A673 (cell line): ENCODE measurements around the gene TAF4. TPM values are rescaled to one million over a fixed set of nuclear protein-coding genes. Genes with fewer than 3 reads are reported as not detected.
A peak's percentile ranks its signal among the peaks of the same experiment; 100 is the strongest.

ENCODE experiments used
- BruUV-seq: library from RNA; stranded (reverse); fragments of 400-500 nt; replicated peaks from 2 replicates; lab custom pipeline; 2021; lab: Mats Ljungman, UMichigan
- CTCF ChIA-PET: fragments of 300-600 bp; sonication (Branson Sonifier 250); formaldehyde crosslinking; loops from one replicate; lab custom pipeline; 2022; ENCODE audit warnings: antibody characterized with exemption; lab: Charles Lee
- POLR2A ChIA-PET: fragments of 300-600 bp; sonication (Branson Sonifier 250); formaldehyde crosslinking; loops from one replicate; lab custom pipeline; 2022; ENCODE audit warnings: antibody characterized with exemption; ENCODE audit not compliant: low non-redundant PET; lab: Charles Lee
- DNase-seq: peaks from one replicate; pipeline ENCODE4 v3.0.0-alpha.2; 2015; ENCODE audit warnings: low spot score
- H3K27ac ChIP-seq: fragments of 200-600 bp; sonication (generic); 2 replicates; pipeline ENCODE4 v1.5.1; 2016; ENCODE audit warnings: mixed run types, low read depth, mild to moderate bottlenecking, mixed read lengths, antibody characterized with exemption, low read length; ENCODE audit not compliant: poor library complexity, severe bottlenecking
- H3K27me3 ChIP-seq: fragments of 200-600 bp; sonication (generic); replicated peaks from 2 replicates; pipeline ENCODE4 v1.6.1; 2017; ENCODE audit warnings: mixed run types, low read depth, mild to moderate bottlenecking, mixed read lengths, antibody characterized with exemption, low read length; ENCODE audit not compliant: insufficient read depth, poor library complexity
- H3K36me3 ChIP-seq: fragments of 200-600 bp; sonication (generic); 2 replicates; pipeline ENCODE4 v1.6.1; 2016; ENCODE audit warnings: mixed run types, mild to moderate bottlenecking, mixed read lengths, antibody characterized with exemption, low read length; ENCODE audit not compliant: insufficient read depth, poor library complexity, severe bottlenecking
- H3K4me1 ChIP-seq: fragments of 200-600 bp; sonication (generic); 2 replicates; pipeline ENCODE4 v1.6.1; 2017; ENCODE audit warnings: mixed run types, mild to moderate bottlenecking, mixed read lengths, antibody characterized with exemption, low read length; ENCODE audit not compliant: insufficient read depth, poor library complexity, severe bottlenecking
- H3K4me3 ChIP-seq: fragments of 200-600 bp; sonication (generic); 2 replicates; pipeline ENCODE4 v1.5.1; 2016; ENCODE audit warnings: low read depth, mixed run types, mild to moderate bottlenecking, mixed read lengths, low read length; ENCODE audit not compliant: poor library complexity, severe bottlenecking
- H3K9me3 ChIP-seq: fragments of 200-600 bp; sonication (generic); 2 replicates; pipeline ENCODE4 v1.6.1; 2016; ENCODE audit warnings: mixed run types, low read depth, mild to moderate bottlenecking, mixed read lengths, antibody characterized with exemption, low read length; ENCODE audit not compliant: poor library complexity, severe bottlenecking
- EZH2 ChIP-seq: fragments of 200-600 bp; sonication (generic); IDR thresholded peaks from 2 replicates; pipeline ENCODE4 v1.6.1; 2017; ENCODE audit warnings: borderline replicate concordance, low read depth, mild to moderate bottlenecking, mixed read lengths, antibody characterized with exemption, low read length; ENCODE audit not compliant: poor library complexity, severe bottlenecking
- intact Hi-C: fragments of 100-400 bp; cut with micrococcal nuclease; formaldehyde crosslinking; loops from one replicate; pipeline ENCODE4 v1.10.0; 2022; ENCODE audit not compliant: unreplicated experiment
- total RNA-seq: library from RNA; stranded (reverse); gene quantifications from 2 replicates; pipeline ENCODE4 v1.2.3, GENCODE V29; 2021
- TF ChIP-seq, protein P1 (sequence below): fragments of 300-800, 200-600 bp; sonication (generic); conservative IDR thresholded peaks from 2 replicates; pipeline ENCODE4 v1.5.1; 2017; ENCODE audit warnings: low read depth, mild to moderate bottlenecking, antibody characterized with exemption, low read length, moderate library complexity, mixed read lengths

TAF4 gene
- total RNA-seq, 1 experiment from 2014 or later, result 37.0 TPM

DNA sequence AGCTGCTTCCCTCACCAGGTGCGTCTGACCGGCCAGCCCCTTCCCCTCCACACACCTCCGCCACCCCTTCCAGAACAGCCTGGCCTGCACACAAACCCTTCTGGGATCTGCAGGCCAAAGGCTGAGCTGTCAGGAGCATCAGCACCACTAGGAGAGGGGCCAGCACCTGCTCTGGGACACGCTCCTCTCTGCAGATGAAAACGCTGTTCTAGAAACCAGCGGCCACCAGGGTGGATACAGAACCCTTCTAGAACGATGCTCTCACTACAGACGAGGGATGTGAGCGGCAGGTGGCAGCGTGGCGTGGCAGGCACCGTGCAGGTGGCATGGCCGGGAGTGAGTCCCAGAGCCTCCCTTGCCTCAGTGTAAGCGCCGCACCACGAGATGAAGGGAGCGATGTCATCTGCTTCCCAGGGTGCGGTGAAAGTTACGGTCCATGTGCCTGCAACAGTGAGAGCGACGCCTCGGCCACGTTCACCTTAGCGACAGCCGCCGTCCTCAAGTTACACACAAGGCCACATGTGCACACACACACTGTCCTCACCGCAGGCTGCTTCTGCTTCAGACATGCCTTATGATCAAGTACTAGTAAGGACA is 53.6 kb downstream of the TAF4 start:
- DNase-seq, result no peak
- intact Hi-C loops, result loop anchor here (1.0 kb wide), 1 partner anchor 123 kb away; no protein-coding TSS in a partner anchor
- BruUV-seq, result no TSS peak
- Histone ChIP-seq H3K4me1 (peaks cover 4% of the 10 kb centered on the region), H3K27ac (no peak overlapping the region), H3K36me3 (peaks cover 27% of the 10 kb centered on the region), H3K27me3 (no peaks in the 10 kb centered on the region), H3K9me3 (no peaks in the 10 kb centered on the region), H3K4me3 (no peak overlapping the region)
- CTCF ChIA-PET, result interaction anchor here (0.8 to 1.9 kb wide), 4 partner anchors 10 to 605 kb away, joined by 3 to 6 read pairs (median 3); no protein-coding TSS in a partner anchor
- TF ChIP-seq, protein P1, sequence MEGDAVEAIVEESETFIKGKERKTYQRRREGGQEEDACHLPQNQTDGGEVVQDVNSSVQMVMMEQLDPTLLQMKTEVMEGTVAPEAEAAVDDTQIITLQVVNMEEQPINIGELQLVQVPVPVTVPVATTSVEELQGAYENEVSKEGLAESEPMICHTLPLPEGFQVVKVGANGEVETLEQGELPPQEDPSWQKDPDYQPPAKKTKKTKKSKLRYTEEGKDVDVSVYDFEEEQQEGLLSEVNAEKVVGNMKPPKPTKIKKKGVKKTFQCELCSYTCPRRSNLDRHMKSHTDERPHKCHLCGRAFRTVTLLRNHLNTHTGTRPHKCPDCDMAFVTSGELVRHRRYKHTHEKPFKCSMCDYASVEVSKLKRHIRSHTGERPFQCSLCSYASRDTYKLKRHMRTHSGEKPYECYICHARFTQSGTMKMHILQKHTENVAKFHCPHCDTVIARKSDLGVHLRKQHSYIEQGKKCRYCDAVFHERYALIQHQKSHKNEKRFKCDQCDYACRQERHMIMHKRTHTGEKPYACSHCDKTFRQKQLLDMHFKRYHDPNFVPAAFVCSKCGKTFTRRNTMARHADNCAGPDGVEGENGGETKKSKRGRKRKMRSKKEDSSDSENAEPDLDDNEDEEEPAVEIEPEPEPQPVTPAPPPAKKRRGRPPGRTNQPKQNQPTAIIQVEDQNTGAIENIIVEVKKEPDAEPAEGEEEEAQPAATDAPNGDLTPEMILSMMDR, result no peak
- no peak for TF ChIP-seq EZH2
- POLR2A ChIA-PET, result no interaction called here

DNA sequence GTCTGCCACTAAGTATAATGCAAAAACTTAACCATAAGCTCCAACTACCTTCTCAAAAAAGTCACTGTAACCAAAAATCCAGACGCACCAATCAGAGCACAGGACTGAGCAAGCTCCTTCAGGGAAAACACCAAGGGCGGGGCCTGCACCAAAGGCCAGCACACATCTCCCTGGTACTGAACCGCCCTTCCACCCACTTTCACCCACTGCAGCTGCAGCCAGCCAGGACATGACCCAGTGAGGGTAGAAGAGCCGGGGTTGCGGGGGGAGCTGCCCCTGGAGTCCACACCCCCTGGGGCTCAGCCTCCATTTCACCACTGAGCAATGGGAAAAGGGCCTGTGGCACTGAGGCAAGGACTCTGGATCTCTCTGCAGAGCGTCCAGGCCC is 54.3 kb downstream of the TAF4 start:
- CTCF ChIA-PET, result interaction anchor here (0.6 to 1.9 kb wide), 8 partner anchors 11 to 860 kb away, joined by 3 to 6 read pairs (median 3); no protein-coding TSS in a partner anchor
- no TSS peak for BruUV-seq

DNA sequence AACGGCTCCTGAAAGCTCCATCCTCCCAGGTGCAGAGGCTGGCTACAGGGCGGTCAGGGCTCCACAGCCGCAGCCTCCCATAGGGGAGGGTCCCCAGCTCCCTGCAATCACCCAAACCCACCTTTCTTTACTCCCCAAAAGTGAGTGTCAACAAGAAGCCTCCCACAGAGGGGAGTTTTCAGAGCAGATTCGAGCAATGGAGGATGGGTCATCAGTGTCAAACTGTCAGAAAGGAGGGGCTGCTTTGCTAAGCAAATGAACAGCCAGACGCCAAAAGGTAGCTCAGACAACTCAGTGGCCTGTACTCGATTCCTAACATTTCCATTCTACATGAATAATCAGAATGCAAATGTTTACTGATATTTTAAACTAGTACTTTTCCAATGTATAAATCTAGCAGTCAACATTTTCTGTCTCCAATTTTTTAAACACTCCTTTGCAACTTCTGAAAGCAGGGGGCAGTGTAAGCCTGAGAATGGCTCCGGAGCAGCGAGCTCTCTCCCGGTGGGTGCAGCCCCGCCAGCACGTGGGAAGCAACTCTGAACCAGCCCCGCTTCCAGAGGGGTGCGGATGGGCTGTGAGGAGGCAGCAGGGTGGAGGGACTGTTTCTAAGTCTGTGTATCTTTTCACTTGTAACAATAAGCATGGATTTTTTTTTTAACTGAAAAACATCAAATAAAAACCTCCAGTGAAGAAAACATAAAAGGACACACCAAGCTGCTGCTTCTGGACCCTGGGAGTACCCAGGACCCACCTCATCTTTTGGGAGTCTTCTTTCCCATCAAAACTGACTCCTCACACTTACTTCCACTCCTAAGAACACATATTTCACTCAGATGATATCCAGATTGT is 54.9 kb downstream of the TAF4 start:
- DNase-seq, result peak; percentile 72
- no TSS peak for BruUV-seq
- POLR2A ChIA-PET, result no interaction called here
- CTCF ChIA-PET, result interaction anchor here (0.5 to 1.9 kb wide), 10 partner anchors 11 to 859 kb away, joined by 3 to 6 read pairs (median 3); partner anchors contain the start of gene RPS21
- H3K9me3 ChIP-seq, result no peaks in the 10 kb centered on the region
- H3K36me3 ChIP-seq, result peaks cover 37% of the 10 kb centered on the region
- no peak overlapping the region for H3K4me3 ChIP-seq
- intact Hi-C loops, result loop anchor here (1.0 kb wide), 1 partner anchor 125 kb away; no protein-coding TSS in a partner anchor
- no peak overlapping the region for H3K27ac ChIP-seq
- H3K27me3 ChIP-seq, result no peaks in the 10 kb centered on the region
- TF ChIP-seq EZH2, result no peak
- TF ChIP-seq, protein P1, result peak; percentile 75
- peaks cover 4% of the 10 kb centered on the region for H3K4me1 ChIP-seq

More for the DNA sequence above, 54.3 kb downstream of the TAF4 start:
- intact Hi-C loops, result loop anchor here (1.0 kb wide), 1 partner anchor 124 kb away; no protein-coding TSS in a partner anchor
- no peak overlapping the region for H3K27ac ChIP-seq
- TF ChIP-seq, protein P1, result no peak
- no peak for TF ChIP-seq EZH2
- peaks cover 31% of the 10 kb centered on the region for H3K36me3 ChIP-seq
- DNase-seq, result no peak
- no peak overlapping the region for H3K4me3 ChIP-seq
- peaks cover 4% of the 10 kb centered on the region for H3K4me1 ChIP-seq
- POLR2A ChIA-PET, result no interaction called here
- no peaks in the 10 kb centered on the region for H3K27me3 ChIP-seq
- no peaks in the 10 kb centered on the region for H3K9me3 ChIP-seq
